GM12878 (cell line): ENCODE results near the gene PIEZO2. TPM values are rescaled to one million over a fixed set of nuclear protein-coding genes. Genes with fewer than 3 reads are reported as not detected.

Source experiments
- ATAC-seq: fragments of 200-7000 bp; cut with Tn5 transposase; 3 replicates; pipeline ENCODE4 v1.9.1; 2020; ENCODE audit warnings: mild to moderate bottlenecking, moderate library complexity
- BruUV-seq: library from RNA; stranded (reverse); fragments of 400-500 nt; replicated peaks from 2 replicates; lab custom pipeline; 2021; lab: Mats Ljungman, UMichigan
- CTCF ChIA-PET: fragments of 300-600 bp; sonication (Branson Sonifier 250); formaldehyde crosslinking; extraction: SDS; loops from one replicate; lab custom pipeline; 2021; ENCODE audit warnings: inconsistent platforms; lab: Yijun Ruan, JAX
- POLR2A ChIA-PET: fragments of 350-600 bp; formaldehyde crosslinking; extraction: SDS; loops from one replicate; lab custom pipeline; 2021; ENCODE audit warnings: inconsistent platforms; lab: Charles Lee
- RAD21 ChIA-PET: fragments of 300-600 bp; sonication (Branson Sonifier 250); formaldehyde crosslinking; loops from one replicate; lab custom pipeline; 2023; ENCODE audit warnings: antibody characterized with exemption; ENCODE audit not compliant: unreplicated experiment; lab: Charles Lee
- SMC1A ChIA-PET: fragments of 300-600 bp; sonication (Branson Sonifier 250); formaldehyde crosslinking; loops from one replicate; lab custom pipeline; 2023; ENCODE audit not compliant: unreplicated experiment, uncharacterized antibody; lab: Charles Lee
- DNase-seq: peaks from one replicate; pipeline ENCODE4 v3.0.0-alpha.2; 2011; ENCODE audit warnings: low read depth, low spot score
- FAIRE-seq: peaks from 3 replicates; lab custom pipeline; 2011; peaks lifted over from hg19 to GRCh38; lab: Jason Lieb, UNC
- H2AFZ ChIP-seq: 2 replicates; pipeline ENCODE4 v1.6.0; 2011; ENCODE audit warnings: low read depth, low read length, control low read depth; ENCODE audit not compliant: control insufficient read depth
- H3K27ac ChIP-seq: 2 replicates; pipeline ENCODE4 v1.5.1; 2011; ENCODE audit warnings: control low read depth; ENCODE audit not compliant: control insufficient read depth, insufficient read depth
- H3K27me3 ChIP-seq, 2 experiments: replicated peaks in 1 of 2; 2 replicates each; pipeline versions ENCODE4 v1.6.0 to v1.6.1; 2011; ENCODE audit warnings: low read length in 1 of 2; ENCODE audit not compliant: control insufficient read depth in 2 of 2, insufficient read depth in 2 of 2
- H3K36me3 ChIP-seq, 2 experiments: 2 replicates each; pipeline ENCODE4 v1.5.1; 2011; ENCODE audit warnings: low read length in 1 of 2; ENCODE audit not compliant: control insufficient read depth in 2 of 2, insufficient read depth in 2 of 2
- H3K4me1 ChIP-seq: 2 replicates; pipeline ENCODE4 v1.6.1; 2011; ENCODE audit warnings: mild to moderate bottlenecking, low read length, moderate library complexity, mixed read lengths; ENCODE audit not compliant: control insufficient read depth, insufficient read depth
- H3K4me2 ChIP-seq: 2 replicates; pipeline ENCODE4 v1.6.0; 2011; ENCODE audit warnings: control low read depth; ENCODE audit not compliant: control insufficient read depth, insufficient read depth
- H3K4me3 ChIP-seq: fragments of 200-600 bp; sonication (generic); 2 replicates; pipeline ENCODE4 v1.5.1; 2016
- H3K79me2 ChIP-seq: 2 replicates; pipeline ENCODE4 v1.6.0; 2011; ENCODE audit warnings: low read length; ENCODE audit not compliant: control insufficient read depth, insufficient read depth
- H3K9ac ChIP-seq: 2 replicates; pipeline ENCODE4 v1.8.0; 2011; ENCODE audit warnings: low read length, control low read depth, mixed read lengths; ENCODE audit not compliant: control insufficient read depth, insufficient read depth
- H3K9me3 ChIP-seq: replicated peaks from 3 replicates; pipeline ENCODE4 v1.5.1; 2011; ENCODE audit warnings: mild to moderate bottlenecking, low read length; ENCODE audit not compliant: control insufficient read depth, insufficient read depth
- H4K20me1 ChIP-seq: 2 replicates; pipeline ENCODE4 v1.6.0; 2011; ENCODE audit not compliant: control insufficient read depth, insufficient read depth
- JUNB ChIP-seq: IDR thresholded peaks from 2 replicates; pipeline ENCODE4 v1.6.1; 2016; ENCODE audit warnings: antibody characterized with exemption, mild to moderate bottlenecking
- MEF2B ChIP-seq: fragments of 450-650 bp; IDR thresholded peaks from 2 replicates; pipeline ENCODE4 v1.6.1; 2018; ENCODE audit warnings: mild to moderate bottlenecking, moderate library complexity; ENCODE audit not compliant: partially characterized antibody, poor library complexity, severe bottlenecking
- NR2C2 ChIP-seq: IDR thresholded peaks from 2 replicates; pipeline ENCODE4 v1.6.1; 2011; ENCODE audit warnings: borderline replicate concordance, low read depth; ENCODE audit not compliant: control insufficient read depth, insufficient read length
- RUNX3 ChIP-seq: IDR thresholded peaks from 2 replicates; pipeline ENCODE4 v1.6.1; 2012; ENCODE audit warnings: low read length, inconsistent platforms
- USF1 ChIP-seq: IDR thresholded peaks from 2 replicates; pipeline ENCODE4 v1.6.1; 2011; ENCODE audit warnings: borderline replicate concordance, low read depth, mild to moderate bottlenecking, moderate library complexity, mixed read lengths, low read length; ENCODE audit not compliant: insufficient read depth; ENCODE audit errors: extremely low read length
- WGBS: methylation state at CpG from one replicate; pipeline ENCODE4 v1.1.6; 2016; ENCODE audit warnings: low lambda C conversion rate; ENCODE audit not compliant: insufficient replicate concordance, insufficient coverage; ENCODE audit errors: missing lambda C conversion rate; 5-methylcytosine and 5-hydroxymethylcytosine counted together
- in situ Hi-C: fragments of 300-500 bp; cut with MboI; formaldehyde crosslinking; loops from 9 replicates; pipeline ENCODE4 v1.14.3; 2018; ENCODE audit warnings: mixed read lengths
- intact Hi-C: fragments of 100-400 bp; cut with micrococcal nuclease; formaldehyde crosslinking; loops from one replicate; pipeline ENCODE4 v1.14.2; 2022; ENCODE audit not compliant: unreplicated experiment
- polyA plus RNA-seq, 11 experiments: library from polyadenylated mRNA; depleted of rRNA in 4 of 11; unstranded in 6 of 11; stranded (reverse) in 5 of 11; fragments of >200 nt; fragmentation: Nextera tagmentation in 4 of 11; fragmentation: Illumina TruSeq in 1 of 11; extraction: Ambion mirVana in 4 of 11; extraction: Trizol in 1 of 11; gene quantifications; 1 replicate in 1 of 11; 2 replicates in 10 of 11; pipeline versions ENCODE4 v1.2.1 to v1.2.3, GENCODE V29; 2011 to 2016; ENCODE audit warnings: inconsistent platforms in 2 of 11, missing spikeins in 2 of 11, low read depth in 1 of 11
- total RNA-seq, 4 experiments: library from RNA; depleted of rRNA in 3 of 4; stranded (reverse); fragments of >200 nt in 3 of 4; fragmentation: Illumina TruSeq in 1 of 4; extraction: Trizol in 1 of 4; gene quantifications; 2 replicates each; pipeline versions ENCODE4 v1.2.1 to v1.2.3, GENCODE V29; 2013 to 2021
- TF ChIP-seq, protein P1 (sequence below): fragments of 450-650 bp; IDR thresholded peaks from 2 replicates; pipeline ENCODE4 v1.6.1; 2014; ENCODE audit warnings: mild to moderate bottlenecking
- TF ChIP-seq, protein P2 (sequence below): fragments of 450-650 bp; IDR thresholded peaks from 2 replicates; pipeline ENCODE4 v1.6.1; 2016; ENCODE audit warnings: mild to moderate bottlenecking

PIEZO2 gene
- total and polyA plus RNA-seq, 10 of the 15 experiments (the other 5 are each of a cell fraction or from before 2014, with no cell fraction given) = 6.7 to 42.3 (median 27.4) TPM

DNA sequence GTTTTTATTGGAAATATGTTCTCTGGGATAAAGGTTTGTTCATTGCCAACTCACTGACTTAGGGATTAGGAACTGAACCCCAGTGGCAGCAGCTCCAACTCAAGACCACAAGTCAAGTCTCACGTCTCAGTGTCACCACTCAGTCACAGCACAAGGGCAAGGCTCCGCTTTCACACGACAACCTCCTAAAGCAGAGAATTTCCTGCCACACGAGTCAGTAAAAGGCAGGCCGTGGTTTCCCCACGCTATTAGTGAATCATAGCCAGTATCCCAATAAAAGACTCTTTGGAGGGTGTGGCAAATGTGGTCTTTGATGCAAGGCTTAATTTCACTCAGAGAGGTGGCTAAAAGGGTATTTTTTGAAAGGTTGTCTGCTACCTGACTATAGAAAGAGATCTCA lies 57.6 kb downstream of the PIEZO2 start:
- H3K4me2 ChIP-seq = no peak overlapping the region
- H3K9ac ChIP-seq = no peak overlapping the region
- no TSS peak for BruUV-seq
- no peak overlapping the region for H3K4me3 ChIP-seq
- peaks cover 38% of the 10 kb centered on the region for H3K4me1 ChIP-seq
- FAIRE-seq = no peak
- no peak overlapping the region for H2AFZ ChIP-seq
- H3K79me2 ChIP-seq = peaks cover 71% of the 10 kb centered on the region
- RAD21 ChIA-PET = interaction anchor here (1.7 to 2.1 kb wide), 2 partner anchors 11 to 55 kb away, joined by 6 to 10 read pairs; no protein-coding TSS in a partner anchor
- in situ Hi-C loops (no loop called here), intact Hi-C loops (loop anchor here (10.0 kb wide), 1 partner anchor 47 kb away; no protein-coding TSS in a partner anchor)
- 44% methylated on average over 6 of the region's 6 CpGs for WGBS
- SMC1A ChIA-PET = interaction anchor here (0.7 to 2.0 kb wide), 7 partner anchors 10 to 198 kb away, joined by 3 to 7 read pairs (median 4); no protein-coding TSS in a partner anchor
- POLR2A ChIA-PET = interaction anchor here (0.7 to 1.1 kb wide), 2 partner anchors 40 to 418 kb away, joined by 3 read pairs; no protein-coding TSS in a partner anchor
- no peaks in the 10 kb centered on the region for H4K20me1 ChIP-seq
- peak; percentile 57 for ATAC-seq
- TF ChIP-seq, protein P1, sequence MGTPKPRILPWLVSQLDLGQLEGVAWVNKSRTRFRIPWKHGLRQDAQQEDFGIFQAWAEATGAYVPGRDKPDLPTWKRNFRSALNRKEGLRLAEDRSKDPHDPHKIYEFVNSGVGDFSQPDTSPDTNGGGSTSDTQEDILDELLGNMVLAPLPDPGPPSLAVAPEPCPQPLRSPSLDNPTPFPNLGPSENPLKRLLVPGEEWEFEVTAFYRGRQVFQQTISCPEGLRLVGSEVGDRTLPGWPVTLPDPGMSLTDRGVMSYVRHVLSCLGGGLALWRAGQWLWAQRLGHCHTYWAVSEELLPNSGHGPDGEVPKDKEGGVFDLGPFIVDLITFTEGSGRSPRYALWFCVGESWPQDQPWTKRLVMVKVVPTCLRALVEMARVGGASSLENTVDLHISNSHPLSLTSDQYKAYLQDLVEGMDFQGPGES = no peak
- peak; percentile 74 for TF ChIP-seq RUNX3
- TF ChIP-seq JUNB = no peak
- TF ChIP-seq, protein P2, sequence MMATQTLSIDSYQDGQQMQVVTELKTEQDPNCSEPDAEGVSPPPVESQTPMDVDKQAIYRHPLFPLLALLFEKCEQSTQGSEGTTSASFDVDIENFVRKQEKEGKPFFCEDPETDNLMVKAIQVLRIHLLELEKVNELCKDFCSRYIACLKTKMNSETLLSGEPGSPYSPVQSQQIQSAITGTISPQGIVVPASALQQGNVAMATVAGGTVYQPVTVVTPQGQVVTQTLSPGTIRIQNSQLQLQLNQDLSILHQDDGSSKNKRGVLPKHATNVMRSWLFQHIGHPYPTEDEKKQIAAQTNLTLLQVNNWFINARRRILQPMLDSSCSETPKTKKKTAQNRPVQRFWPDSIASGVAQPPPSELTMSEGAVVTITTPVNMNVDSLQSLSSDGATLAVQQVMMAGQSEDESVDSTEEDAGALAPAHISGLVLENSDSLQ = no peak
- no peak for TF ChIP-seq USF1
- no peak for TF ChIP-seq MEF2B
- TF ChIP-seq NR2C2 = no peak
- no peaks in the 10 kb centered on the region; a peak in 1 of 4 replicates for H3K36me3 ChIP-seq
- H3K27me3 ChIP-seq = no peaks in the 10 kb centered on the region
- no peaks in the 10 kb centered on the region; the same call in 1 of the 3 replicates for H3K9me3 ChIP-seq
- CTCF ChIA-PET = interaction anchor here (1.7 kb wide), 1 partner anchor 18 kb away, joined by 4 read pairs; no protein-coding TSS in a partner anchor
- DNase-seq = no peak
- H3K27ac ChIP-seq = no peak overlapping the region; the same call in 1 of the 2 replicates
